Lung (tissue), 13 donors: ENCODE results near the gene OLFM3. TPM values are rescaled to one million over a fixed set of nuclear protein-coding genes. Genes with fewer than 3 reads are reported as not detected.

ENCODE experiments used
- ATAC-seq: fragments of 200-7000 bp; cut with Tn5 transposase; one replicate; pipeline ENCODE4 v1.9.1; 2020; ENCODE audit warnings: moderate number of reproducible peaks; ENCODE audit not compliant: insufficient read depth, low FRiP score
- DNase-seq, 3 donors: peaks; one replicate each; pipeline ENCODE4 v3.0.0-alpha.2; 2013 to 2017
- H3K27ac ChIP-seq, 2 donors: one replicate each; pipeline ENCODE4 v1.5.1; 2013; ENCODE audit warnings: mild to moderate bottlenecking in 2 of 2, moderate library complexity in 2 of 2, control low read depth in 1 of 2, inconsistent platforms in 1 of 2, low read depth in 1 of 2, low read length in 1 of 2
- H3K27me3 ChIP-seq, 3 donors: one replicate each; pipeline ENCODE4 v1.5.1; 2013; ENCODE audit warnings: low read length in 2 of 3; ENCODE audit not compliant: control insufficient read depth in 3 of 3, insufficient read depth in 3 of 3
- H3K36me3 ChIP-seq, 4 donors: one replicate each; pipeline ENCODE4 v1.5.1; 2013; ENCODE audit warnings: low read length in 4 of 4, mild to moderate bottlenecking in 1 of 4, moderate library complexity in 1 of 4; ENCODE audit not compliant: control insufficient read depth in 4 of 4, insufficient read depth in 4 of 4
- H3K4me1 ChIP-seq, 5 donors: one replicate each; pipeline ENCODE4 v1.5.1; 2013; ENCODE audit warnings: low read length in 5 of 5, mild to moderate bottlenecking in 2 of 5, moderate library complexity in 1 of 5; ENCODE audit not compliant: control insufficient read depth in 5 of 5, insufficient read depth in 5 of 5
- H3K4me3 ChIP-seq: one replicate; pipeline ENCODE4 v1.5.1; 2013; ENCODE audit warnings: mild to moderate bottlenecking, control low read depth, moderate library complexity
- H3K9ac ChIP-seq, 2 donors: one replicate each; pipeline ENCODE4 v1.5.1; 2013; ENCODE audit warnings: low read length in 2 of 2, control low read depth in 1 of 2; ENCODE audit not compliant: insufficient read depth in 1 of 2
- H3K9me3 ChIP-seq, 4 donors: one replicate each; pipeline ENCODE4 v1.5.1; 2013; ENCODE audit warnings: low read length in 3 of 4, mild to moderate bottlenecking in 1 of 4, moderate library complexity in 1 of 4; ENCODE audit not compliant: control insufficient read depth in 4 of 4, insufficient read depth in 3 of 4
- CTCF ChIP-seq: IDR thresholded peaks from 2 replicates; pipeline ENCODE4 v1.5.1; 2012; ENCODE audit warnings: mild to moderate bottlenecking; ENCODE audit errors: control extremely low read depth, extremely low read depth
- WGBS, 2 donors: extraction: QIAGEN DNeasy Blood & Tissue Kit; methylation state at CpG; one replicate each; pipeline ENCODE4 v1.1.7; 2013; 5-methylcytosine and 5-hydroxymethylcytosine counted together
- polyA plus RNA-seq, 2 donors: library from polyadenylated mRNA; stranded (reverse); fragments of 200-250 nt; gene quantifications; one replicate each; pipeline ENCODE4 v1.2.1, GENCODE V29; 2013
- small RNA-seq: library from RNA; depleted of rRNA; stranded (forward); fragments of <200 nt; gene quantifications from one replicate; pipeline ENCODE3, GENCODE V24; 2014; ENCODE audit warnings: low replicate concordance
- total RNA-seq, 2 donors: library from RNA; depleted of rRNA in 1 of 2; stranded (reverse); fragments of >200 nt in 1 of 2; gene quantifications; one replicate each; pipeline ENCODE4 v1.2.1, GENCODE V29; 2014 to 2021
- donor health status: control.
- donor health status: control.
- donor health status: Bipolar disorder and iron deficiency.
- donor health status: healthy.
- donor health status: DM: yes; HTN: yes; CAD: no.

OLFM3 gene
- total and polyA plus RNA-seq, 4 donors, result 8.1 TPM; not detected in 3

DNA sequence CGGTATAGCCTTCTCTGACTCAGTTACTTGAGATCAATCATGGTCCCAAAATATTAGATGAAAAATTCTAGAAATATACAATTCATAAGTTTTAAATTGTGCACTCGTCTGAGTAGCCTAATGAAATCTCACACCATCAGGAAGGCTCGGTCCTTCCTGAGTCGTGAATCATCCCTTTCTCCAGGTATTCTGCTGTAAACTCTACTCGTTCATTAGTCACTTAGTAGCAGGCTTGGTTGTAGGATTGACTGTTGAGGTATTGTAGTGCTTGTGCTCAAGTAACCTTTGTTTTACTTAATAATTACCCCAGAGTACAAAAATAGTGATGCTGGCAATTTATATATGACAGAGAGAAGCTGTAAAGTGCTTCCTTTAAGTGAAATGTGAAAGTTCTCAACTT lies 238.7 kb downstream of the OLFM3 start:
- peaks cover 0 to 5% (median 0%) of the 10 kb centered on the region in 5 donors for H3K4me1 ChIP-seq
- no peak overlapping the region for H3K4me3 ChIP-seq
- WGBS, 2 donors, result 82 to 83% methylated on average over 5 of the region's 5 CpGs
- H3K9me3 ChIP-seq, result no peaks in the 10 kb centered on the region
- no peak for TF ChIP-seq CTCF
- ATAC-seq (no peak), DNase-seq (no peak)
- H3K36me3 ChIP-seq, result no peaks in the 10 kb centered on the region
- no peaks in the 10 kb centered on the region for H3K27me3 ChIP-seq
- H3K27ac ChIP-seq, result no peak overlapping the region
- no peak overlapping the region for H3K9ac ChIP-seq

GRCh38 chr1:101756411-101756810 lies 240.3 kb downstream of the OLFM3 start:
- no peak for TF ChIP-seq CTCF
- H3K4me1 ChIP-seq, result no peaks in the 10 kb centered on the region

More at GRCh38 chr1:101756411-101756810, 240.3 kb downstream of the OLFM3 start:
- no peaks in the 10 kb centered on the region for H3K27me3 ChIP-seq
- H3K9me3 ChIP-seq, result no peaks in the 10 kb centered on the region
- no peak overlapping the region for H3K4me3 ChIP-seq
- 77 to 82% methylated on average over 2 of the region's 2 CpGs for WGBS, 2 donors
- DNase-seq (no peak), ATAC-seq (no peak)
- no peak overlapping the region for H3K9ac ChIP-seq
- no peak overlapping the region for H3K27ac ChIP-seq
- H3K36me3 ChIP-seq, result no peaks in the 10 kb centered on the region

Small RNAs within 50 kb of the gene (small RNA-seq; reads per million reads assigned to genes)
- not detected for gene RNU6-352P
